Activated CD4-positive, alpha-beta T cell treated with anti-CD3 and anti-CD28 coated beads, Interleukin-2, amount 50 U/mL, for 1 hour (primary cell): Measurements from ENCODE around the gene P2RX3.

Experiments
- DNase-seq: peaks from one replicate; pipeline ENCODE4 v3.0.0-alpha.2; 2020

P2RX3 gene

GRCh38 chr11:57405271-57405860, 67.2 kb downstream of the P2RX3 start:
- DNase-seq = no peak

- DNase-seq = no peak
These were observed 68.3 kb downstream of the P2RX3 start for GRCh38 chr11:57406337-57406904.

GRCh38 chr11:57407010-57407920, 69.1 kb downstream of the P2RX3 start:
- DNase-seq = no peak

GRCh38 chr11:57407941-57408475, 69.9 kb downstream of the P2RX3 start:
- DNase-seq = no peak

- DNase-seq = no peak
These were observed 70.6 kb downstream of the P2RX3 start for GRCh38 chr11:57408771-57409170.

- no peak for DNase-seq
These were observed 71.4 kb downstream of the P2RX3 start for GRCh38 chr11:57409321-57410100.

- DNase-seq = no peak
These were observed 72.1 kb downstream of the P2RX3 start for GRCh38 chr11:57410287-57410686.

- no peak for DNase-seq
These were observed 75.5 kb downstream of the P2RX3 start for GRCh38 chr11:57413681-57414080.

- no peak for DNase-seq
These were observed 76.6 kb downstream of the P2RX3 start for GRCh38 chr11:57414612-57415212.

- no peak for DNase-seq
These were observed 78.3 kb downstream of the P2RX3 start for GRCh38 chr11:57416436-57416835.

- DNase-seq = no peak
These were observed 78.9 kb downstream of the P2RX3 start for GRCh38 chr11:57417056-57417455.

- no peak for DNase-seq
These were observed 80.0 kb downstream of the P2RX3 start for GRCh38 chr11:57418131-57418530.

GRCh38 chr11:57419146-57419545, 81.0 kb downstream of the P2RX3 start:
- no peak for DNase-seq

GRCh38 chr11:57421066-57421465, 82.9 kb downstream of the P2RX3 start:
- no peak for DNase-seq

GRCh38 chr11:57421805-57422204, 83.7 kb downstream of the P2RX3 start:
- DNase-seq = no peak
